HEK293 (cell line): ENCODE results near the gene ZFAND5.

Experiments
- CTCF ChIA-PET: fragments of 350-600 bp; formaldehyde crosslinking; extraction: SDS; loops from one replicate; lab custom pipeline; 2021; ENCODE audit warnings: antibody characterized with exemption; lab: Yijun Ruan, JAX
- POLR2A ChIA-PET: fragments of 300-600 bp; formaldehyde crosslinking; extraction: SDS; loops from one replicate; lab custom pipeline; 2020; ENCODE audit warnings: antibody characterized with exemption, inconsistent platforms; lab: Yijun Ruan, JAX
- H3K27ac ChIP-seq: fragments of 200-500 bp; sonication (Bioruptor generic); 2 replicates; pipeline ENCODE4 v1.5.1; 2014; ENCODE audit warnings: low read depth, low read length, control low read depth, inconsistent platforms; ENCODE audit errors: extremely low read depth
- H3K36me3 ChIP-seq, 2 experiments: fragments of 200-500 bp in 1 of 2; sonication (Bioruptor generic) in 1 of 2; 1 replicate in 1 of 2; 2 replicates in 1 of 2; pipeline ENCODE4 v1.5.1; 2014 to 2017; ENCODE audit warnings: inconsistent platforms in 2 of 2, low read length in 2 of 2; ENCODE audit not compliant: control insufficient read depth in 2 of 2, insufficient read depth in 1 of 2
- H3K4me1 ChIP-seq: fragments of 200-500 bp; sonication (Bioruptor generic); 2 replicates; pipeline ENCODE4 v1.5.1; 2014; ENCODE audit warnings: mild to moderate bottlenecking, low read length, inconsistent platforms; ENCODE audit not compliant: control insufficient read depth, insufficient read depth
- H3K4me3 ChIP-seq: 2 replicates; pipeline ENCODE4 v1.5.1; 2011; ENCODE audit warnings: low read depth, mild to moderate bottlenecking, control low read depth, low read length, moderate library complexity
- H3K9me3 ChIP-seq: fragments of 200-500 bp; sonication (Bioruptor generic); 2 replicates; pipeline ENCODE4 v1.5.1; 2014; ENCODE audit warnings: low read depth, low read length, inconsistent platforms; ENCODE audit not compliant: control insufficient read depth, insufficient read depth
- EGR2 ChIP-seq: fragments of 450-650 bp; formaldehyde crosslinking; IDR thresholded peaks from 2 replicates; pipeline ENCODE4 v1.5.1; 2016; ENCODE audit warnings: low read depth, missing biosample characterization, missing genetic modification characterization
- HOXA7 ChIP-seq: sonication (generic); formaldehyde crosslinking; IDR thresholded peaks from 2 replicates; pipeline ENCODE4 v1.8.1; 2022; ENCODE audit warnings: missing genetic modification reagents, borderline replicate concordance
- KLF10 ChIP-seq: fragments of 450-650 bp; IDR thresholded peaks from 2 replicates; pipeline ENCODE4 v1.5.1; 2018; ENCODE audit warnings: missing biosample characterization, mild to moderate bottlenecking, missing genetic modification characterization
- ZFHX2 ChIP-seq: fragments of 450-650 bp; formaldehyde crosslinking; conservative IDR thresholded peaks from 2 replicates; pipeline ENCODE4 v1.5.1; 2016; ENCODE audit warnings: missing biosample characterization, missing genetic modification characterization
- ZNF155 ChIP-seq: fragments of 450-650 bp; formaldehyde crosslinking; IDR thresholded peaks from 2 replicates; pipeline ENCODE4 v1.5.1; 2016; ENCODE audit warnings: missing biosample characterization, missing genetic modification characterization
- ZNF221 ChIP-seq: fragments of 450-650 bp; formaldehyde crosslinking; IDR thresholded peaks from 2 replicates; pipeline ENCODE4 v1.5.1; 2017; ENCODE audit warnings: missing biosample characterization, missing genetic modification characterization, borderline replicate concordance
- ZNF248 ChIP-seq: fragments of 450-650 bp; formaldehyde crosslinking; IDR thresholded peaks from 2 replicates; pipeline ENCODE4 v1.5.1; 2017; ENCODE audit warnings: missing biosample characterization, missing genetic modification characterization
- ZNF555 ChIP-seq: fragments of 450-650 bp; formaldehyde crosslinking; conservative IDR thresholded peaks from 2 replicates; pipeline ENCODE4 v1.5.1; 2017; ENCODE audit warnings: missing biosample characterization, mild to moderate bottlenecking, missing genetic modification characterization, inconsistent platforms
- TF ChIP-seq, protein P1 (sequence below): fragments of 450-650 bp; formaldehyde crosslinking; IDR thresholded peaks from 2 replicates; pipeline ENCODE4 v1.5.1; 2017; ENCODE audit warnings: missing biosample characterization, missing genetic modification characterization

Gene ZFAND5

DNA sequence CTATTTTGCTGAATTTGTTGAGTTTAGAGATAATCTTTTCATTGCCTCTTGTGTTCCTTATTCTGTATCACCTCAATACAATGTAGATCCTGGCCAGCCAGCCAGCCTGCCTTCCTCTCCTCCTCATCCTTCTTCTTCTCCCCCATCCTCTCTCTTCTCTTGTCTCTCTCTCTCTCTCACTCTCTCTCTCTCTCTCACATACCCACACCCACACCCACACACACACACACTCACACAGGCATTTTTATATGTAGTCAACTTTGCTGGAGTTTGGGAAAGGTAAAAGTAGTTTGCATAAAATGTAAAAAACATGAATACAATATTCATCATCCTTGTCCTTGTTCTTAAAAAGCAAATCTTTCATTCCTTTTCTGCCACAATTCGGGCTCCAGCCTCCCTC, 60.5 kb downstream of the ZFAND5 start:
- Histone ChIP-seq H3K4me3 (peak overlapping the region; percentile 10; the same call in 1 of the 2 replicates), H3K9me3 (no peaks in the 10 kb centered on the region), H3K4me1 (no peaks in the 10 kb centered on the region), H3K36me3 (no peaks in the 10 kb centered on the region), H3K27ac (no peak overlapping the region)
- POLR2A ChIA-PET = interaction anchor here (1.4 kb wide), 1 partner anchor 61 kb away, joined by 5 read pairs; the partner anchor contains the start of gene ZFAND5
- TF ChIP-seq KLF10 (tag by site-specific recombination) = no peak
- TF ChIP-seq, protein P1, sequence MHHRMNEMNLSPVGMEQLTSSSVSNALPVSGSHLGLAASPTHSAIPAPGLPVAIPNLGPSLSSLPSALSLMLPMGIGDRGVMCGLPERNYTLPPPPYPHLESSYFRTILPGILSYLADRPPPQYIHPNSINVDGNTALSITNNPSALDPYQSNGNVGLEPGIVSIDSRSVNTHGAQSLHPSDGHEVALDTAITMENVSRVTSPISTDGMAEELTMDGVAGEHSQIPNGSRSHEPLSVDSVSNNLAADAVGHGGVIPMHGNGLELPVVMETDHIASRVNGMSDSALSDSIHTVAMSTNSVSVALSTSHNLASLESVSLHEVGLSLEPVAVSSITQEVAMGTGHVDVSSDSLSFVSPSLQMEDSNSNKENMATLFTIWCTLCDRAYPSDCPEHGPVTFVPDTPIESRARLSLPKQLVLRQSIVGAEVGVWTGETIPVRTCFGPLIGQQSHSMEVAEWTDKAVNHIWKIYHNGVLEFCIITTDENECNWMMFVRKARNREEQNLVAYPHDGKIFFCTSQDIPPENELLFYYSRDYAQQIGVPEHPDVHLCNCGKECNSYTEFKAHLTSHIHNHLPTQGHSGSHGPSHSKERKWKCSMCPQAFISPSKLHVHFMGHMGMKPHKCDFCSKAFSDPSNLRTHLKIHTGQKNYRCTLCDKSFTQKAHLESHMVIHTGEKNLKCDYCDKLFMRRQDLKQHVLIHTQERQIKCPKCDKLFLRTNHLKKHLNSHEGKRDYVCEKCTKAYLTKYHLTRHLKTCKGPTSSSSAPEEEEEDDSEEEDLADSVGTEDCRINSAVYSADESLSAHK (tag by site-specific recombination) = no peak
- TF ChIP-seq ZNF248 (tag by site-specific recombination) = no peak
- TF ChIP-seq EGR2 (tag by site-specific recombination) = peak; percentile 87
- TF ChIP-seq HOXA7 (CRISPR knock-in tag) = no peak
- peak; percentile 83 for TF ChIP-seq ZFHX2 (tag by site-specific recombination)
- TF ChIP-seq ZNF155 (tag by site-specific recombination) = no peak
- TF ChIP-seq ZNF221 (tag by site-specific recombination) = no peak
- TF ChIP-seq ZNF555 = no peak
- CTCF ChIA-PET = interaction anchor here (1.7 kb wide), 1 partner anchor 24 kb away, joined by 8 read pairs; no protein-coding TSS in a partner anchor
